ENCODE measurements around the gene IRAK3.

DNA sequence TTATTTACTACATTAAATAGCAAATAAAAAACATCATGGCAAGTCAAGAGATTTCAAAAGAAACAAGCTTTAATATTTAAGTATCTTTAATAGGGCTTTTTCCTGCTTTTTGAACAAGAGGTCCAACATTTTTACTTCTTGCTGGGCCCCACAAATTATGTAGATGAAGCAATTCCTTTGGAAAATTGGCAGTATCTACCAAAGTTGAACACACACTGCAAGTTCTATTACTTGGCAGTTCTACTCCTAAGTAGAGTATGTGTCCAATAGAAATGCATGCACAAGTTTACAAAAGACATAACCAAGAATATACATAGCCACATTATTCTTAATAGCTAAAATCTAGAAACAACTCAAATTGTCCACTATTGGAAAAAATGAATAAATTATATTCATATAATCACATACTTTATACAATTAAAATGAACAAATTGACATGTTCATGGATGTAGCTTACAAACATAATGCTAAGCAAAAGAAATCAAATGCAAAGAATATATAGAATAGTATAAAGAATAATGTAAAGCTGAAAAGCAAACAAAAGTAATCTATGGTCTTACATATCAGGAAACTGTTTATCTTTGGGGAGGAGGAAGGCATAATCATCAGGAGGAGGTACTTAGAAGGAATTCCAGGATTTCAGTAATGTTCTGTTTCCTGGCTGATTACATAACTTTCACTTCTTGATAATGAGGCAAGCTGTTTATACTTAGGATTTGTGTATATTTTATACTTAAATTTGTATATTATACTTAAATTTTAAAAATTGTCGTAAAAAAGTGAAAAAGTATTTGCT, 12.7 kb upstream of the IRAK3 start:
- TF ChIP-seq EZH2 (IDR thresholded peaks at IDR 0.05; ENCODE audit: insufficient read depth, poor library complexity, severe bottlenecking) = no peak
- no peak for TF ChIP-seq EZH2phosphoT487 (IDR thresholded peaks at IDR 0.05; ENCODE audit: insufficient read depth, low read depth)

All from GM23248 (cell line).